DMS 273 treated with DMSO at 0.1 percent for 48 hours (cell line): ENCODE measurements around the gene TXK.

Experiments used
- DNase-seq: peaks from one replicate; lab custom pipeline; 2025; lab: John Stamatoyannopoulos, UW

TXK gene

DNA sequence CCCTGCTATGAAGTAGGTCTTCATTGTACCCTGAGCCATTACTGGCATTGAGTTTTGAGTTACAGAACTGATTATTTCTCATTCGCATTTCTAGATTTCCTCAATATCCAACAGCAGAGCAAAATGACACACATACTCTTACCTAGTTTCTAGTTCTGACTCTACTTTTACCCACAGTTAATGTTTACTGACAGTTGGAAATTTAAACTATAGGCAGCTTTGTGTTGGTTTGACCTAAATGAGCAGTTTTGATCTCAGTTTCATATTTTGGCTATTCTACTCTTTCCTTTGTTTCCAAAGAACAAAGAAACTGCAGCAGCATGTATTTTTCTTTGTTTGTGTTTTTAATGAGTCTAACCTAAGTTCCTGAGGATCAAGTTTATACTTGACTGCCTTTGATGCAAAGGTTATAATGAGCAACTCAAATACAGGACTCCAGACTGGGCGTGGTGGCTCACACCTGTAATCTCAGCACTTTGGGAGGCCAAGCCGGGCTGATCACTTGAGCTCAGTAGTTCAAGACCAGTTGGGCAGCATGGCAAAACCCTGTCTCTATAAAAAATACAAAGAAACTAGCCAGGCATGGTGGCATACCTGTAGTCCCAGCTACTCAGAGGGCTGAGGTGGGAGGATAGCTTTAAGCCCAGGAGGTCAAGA lies 30.4 kb downstream of the TXK start:
- no peak for DNase-seq

DNA sequence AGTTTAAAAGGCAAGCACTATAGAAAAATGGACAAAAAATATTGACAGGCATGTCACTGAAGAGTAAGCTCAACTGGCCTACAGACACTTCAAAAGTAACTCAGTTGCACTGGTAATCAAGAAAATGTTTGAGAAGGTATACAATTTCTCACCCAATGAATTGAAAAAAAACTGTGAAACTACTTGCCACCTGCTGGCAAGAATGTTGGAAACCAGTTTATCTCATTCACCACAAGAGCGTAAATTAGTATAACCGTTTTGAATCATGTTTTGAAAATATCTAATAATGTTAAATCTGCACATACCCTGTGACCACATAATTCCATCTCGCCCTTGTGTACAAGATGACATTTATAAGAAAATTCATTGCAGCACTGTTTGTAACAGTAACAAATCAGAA lies 31.7 kb downstream of the TXK start:
- no peak for DNase-seq

DNA sequence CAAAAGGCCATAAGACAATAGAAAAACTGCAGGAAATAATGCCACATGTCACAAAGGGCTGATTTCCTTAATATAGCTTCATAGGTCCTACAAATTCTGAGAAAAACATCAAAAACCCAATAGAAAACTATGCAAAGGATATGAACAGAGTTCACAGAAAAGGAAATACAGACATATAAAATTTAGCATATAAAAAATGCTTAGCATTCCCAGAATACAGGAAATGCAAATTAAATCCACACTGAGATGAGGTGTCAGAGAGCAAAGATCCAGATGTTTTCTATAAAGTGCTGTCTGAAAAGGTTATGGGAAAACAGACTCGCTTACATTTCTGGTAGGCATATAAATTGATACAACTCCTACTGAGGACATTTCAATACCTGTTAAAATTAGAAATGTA lies 33.8 kb downstream of the TXK start:
- DNase-seq: no peak

DNA sequence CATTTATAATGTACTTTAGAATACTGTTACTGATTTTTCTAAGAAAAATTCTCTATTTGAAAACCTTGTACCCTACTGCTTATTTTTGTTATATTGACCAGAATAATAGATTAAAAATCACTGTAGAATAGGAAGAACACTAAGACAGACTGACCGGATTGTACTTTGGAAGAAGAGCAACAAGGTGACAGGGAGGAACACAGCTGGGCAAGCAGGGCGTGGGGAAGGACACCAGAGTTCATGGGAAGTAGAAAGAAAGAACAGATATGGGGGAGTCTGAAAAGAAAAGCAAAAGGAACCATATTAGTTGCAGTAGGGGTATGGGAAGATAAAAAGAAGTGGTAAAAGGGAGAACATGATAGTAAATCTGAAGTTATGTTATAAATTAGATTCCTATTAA lies 38.6 kb downstream of the TXK start:
- no peak for DNase-seq

DNA sequence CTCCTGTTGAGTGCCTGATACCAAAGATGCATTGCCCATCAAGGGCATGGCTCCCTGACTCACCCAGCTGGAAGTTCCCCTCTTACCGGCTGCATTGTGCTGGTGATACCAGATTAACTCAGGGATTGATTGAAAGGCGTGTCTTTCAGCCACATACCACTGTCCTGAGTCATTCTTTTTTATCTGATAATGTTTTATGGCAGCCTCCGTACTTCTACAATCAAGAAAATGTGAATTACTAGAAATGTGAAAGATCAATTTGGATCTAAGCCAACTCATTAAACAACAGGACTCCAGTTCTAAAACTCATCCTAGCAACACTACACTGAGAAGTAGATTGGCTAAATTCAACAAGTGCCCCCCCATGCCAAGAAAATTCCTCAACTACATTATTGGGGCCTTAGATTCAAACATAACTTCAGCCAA lies 40.0 kb downstream of the TXK start:
- no peak for DNase-seq

DNA sequence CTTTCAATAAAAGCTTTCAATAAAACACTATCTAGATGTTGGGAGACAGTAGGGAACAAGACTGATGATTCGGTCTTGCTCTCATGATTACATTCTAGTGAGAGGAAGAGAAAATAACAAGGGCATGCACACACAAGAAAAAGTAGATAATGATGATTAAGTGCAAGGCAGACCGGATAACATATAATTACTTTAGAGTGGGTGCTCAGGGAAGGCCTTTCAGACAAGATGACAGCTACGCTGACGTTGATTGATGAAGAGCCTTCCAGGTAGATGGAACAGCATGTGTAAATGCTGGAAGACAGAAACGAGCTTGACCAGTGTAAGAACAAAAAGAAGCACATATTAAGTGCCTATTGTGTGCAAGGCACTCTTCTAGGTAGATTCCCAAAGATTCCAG lies 43.4 kb downstream of the TXK start:
- DNase-seq: no peak

DNA sequence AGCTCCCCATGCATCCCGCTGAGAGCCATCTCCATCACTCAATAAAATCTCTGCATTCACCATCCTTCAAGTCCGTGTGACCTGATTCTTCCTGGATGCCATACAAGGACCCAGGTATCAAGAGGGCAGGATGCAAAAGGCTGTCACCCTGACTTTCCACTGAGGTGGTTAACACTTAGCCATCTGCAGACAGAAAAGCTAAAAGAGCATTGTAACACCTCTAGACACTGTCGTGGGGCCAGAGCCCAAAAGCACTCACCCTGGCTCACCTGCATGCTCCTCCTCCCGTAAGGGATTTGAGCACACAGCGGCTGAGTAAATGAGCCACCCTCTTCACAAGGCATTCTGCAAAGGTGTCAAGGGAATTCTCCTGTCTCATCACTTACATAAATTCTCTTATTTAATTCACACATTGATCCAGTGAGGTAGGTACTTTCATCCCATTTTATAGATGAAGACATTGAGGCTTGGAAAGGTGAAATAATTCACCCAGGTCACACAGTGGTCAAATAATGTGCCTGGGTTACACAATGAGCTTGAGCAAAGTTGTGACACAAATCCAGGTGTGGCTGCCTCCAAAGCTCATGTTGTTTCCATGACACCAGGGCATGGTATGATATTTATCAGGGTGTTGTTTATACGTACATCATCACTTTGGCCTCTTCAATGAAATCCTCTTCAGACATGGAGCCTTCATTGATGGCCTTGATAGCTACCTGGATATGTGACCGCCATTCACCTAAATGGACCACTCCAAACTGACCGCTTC lies 48.0 kb downstream of the TXK start:
- DNase-seq: no peak

DNA sequence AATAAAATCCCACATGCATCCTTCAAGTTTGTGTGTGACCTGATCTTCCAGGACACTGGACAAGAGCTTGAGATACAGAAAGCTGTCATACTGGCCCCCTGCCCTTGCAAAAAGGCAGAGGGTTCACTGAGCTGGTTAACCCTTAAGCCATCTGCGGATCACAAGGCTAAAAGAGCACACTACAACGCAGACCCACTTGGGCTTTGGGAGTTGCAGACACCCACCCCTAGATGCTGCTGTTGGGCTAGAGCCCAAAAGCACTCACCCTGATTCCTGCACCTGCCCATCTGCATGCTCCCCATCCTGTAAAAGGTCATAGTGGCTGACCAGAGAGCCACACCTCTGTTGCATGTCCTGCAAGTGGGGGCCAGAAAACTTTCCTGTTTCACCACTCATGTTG lies 51.1 kb downstream of the TXK start:
- no peak for DNase-seq

DNA sequence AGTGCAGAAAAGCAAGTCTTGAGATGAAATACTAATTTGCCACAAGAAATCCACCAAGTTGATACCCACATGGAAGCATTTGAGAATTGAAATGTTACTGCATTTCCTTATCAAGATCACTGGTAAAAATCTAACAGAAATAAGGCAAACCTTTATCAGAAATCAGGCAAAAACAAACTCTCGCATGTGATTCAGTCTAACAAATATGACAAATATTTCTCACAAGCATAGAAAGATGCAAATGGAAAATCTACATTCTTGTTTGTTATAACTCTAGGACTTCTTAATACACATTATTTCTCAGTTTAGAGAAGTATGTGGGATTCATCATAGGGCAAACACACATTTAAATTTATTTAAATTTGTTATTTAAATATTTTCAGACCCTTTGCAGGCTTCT lies 52.9 kb downstream of the TXK start:
- DNase-seq: no peak

DNA sequence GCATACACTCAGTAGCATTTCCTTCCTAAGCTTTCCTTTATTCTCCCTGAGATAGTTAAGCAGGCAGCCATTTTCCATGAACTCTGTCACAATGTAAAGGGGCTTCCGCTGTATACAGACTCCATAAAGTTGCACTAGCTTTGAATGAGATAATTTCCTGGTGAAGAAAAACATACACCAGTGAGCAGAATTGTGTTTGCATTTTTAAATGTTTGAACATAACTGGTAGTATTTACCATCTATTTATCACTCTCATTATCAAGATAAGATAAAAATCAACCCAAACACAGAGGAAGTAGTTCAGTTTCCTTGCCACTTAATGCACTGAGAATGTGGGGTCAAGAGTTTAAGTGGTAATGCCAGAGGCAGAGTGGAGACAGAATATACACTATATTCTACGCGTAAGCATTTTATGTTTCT lies 54.1 kb downstream of the TXK start:
- no peak for DNase-seq

DNA sequence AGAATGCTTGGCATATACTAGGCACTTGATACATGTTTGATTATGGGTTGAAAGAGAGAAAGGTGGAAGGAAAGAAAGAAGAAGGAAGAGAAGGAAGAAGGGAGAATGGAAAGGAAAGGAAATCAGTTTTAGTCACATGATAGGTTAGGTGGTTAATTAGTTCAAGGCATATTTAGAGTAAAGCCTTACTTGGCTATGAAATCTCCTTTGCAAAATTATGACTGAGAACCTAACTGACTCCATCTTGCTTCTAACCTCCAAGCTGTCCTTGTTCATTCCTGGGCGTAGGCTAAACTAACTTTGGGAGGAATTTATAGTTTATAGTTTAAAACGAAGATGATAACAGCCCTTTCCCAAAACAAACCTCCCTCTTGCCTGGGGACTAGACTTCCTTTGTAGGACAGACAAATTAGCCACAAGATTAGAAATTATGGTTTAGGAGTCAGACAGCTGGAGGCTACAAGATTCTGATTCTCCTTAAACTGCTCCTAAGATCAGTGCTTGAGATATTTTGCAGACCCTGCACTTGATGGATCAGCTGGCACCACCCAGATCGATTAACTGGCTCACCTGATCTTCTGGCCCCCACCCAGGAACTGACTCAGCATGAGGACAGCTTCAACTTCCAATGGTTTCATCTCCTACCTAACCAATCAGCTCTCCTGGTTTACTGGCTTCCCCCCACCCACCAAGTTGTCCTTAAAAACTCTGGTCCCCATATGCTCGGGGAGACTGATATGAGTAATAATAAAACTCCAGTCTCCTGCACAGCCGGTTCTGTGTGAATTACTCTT lies 55.0 kb downstream of the TXK start:
- DNase-seq: no peak

DNA sequence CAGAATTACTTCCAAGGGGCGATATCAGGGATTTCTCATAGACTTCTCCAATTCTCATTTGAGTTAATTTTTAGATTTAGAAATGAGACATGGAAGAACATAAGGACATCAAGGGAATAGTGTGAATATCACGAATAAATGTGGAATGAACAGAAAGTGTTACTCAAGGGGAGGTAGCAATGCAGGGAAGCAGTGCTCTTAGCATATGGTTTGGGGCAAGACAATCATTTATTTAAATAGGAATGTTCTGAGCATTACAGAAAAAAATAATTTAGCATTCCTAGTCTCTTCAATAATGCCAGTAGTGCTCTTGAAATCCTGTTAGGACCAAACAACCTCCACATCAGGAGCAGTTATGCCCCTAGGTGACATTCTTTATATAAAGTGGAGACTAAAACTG lies 55.6 kb downstream of the TXK start:
- no peak for DNase-seq

DNA sequence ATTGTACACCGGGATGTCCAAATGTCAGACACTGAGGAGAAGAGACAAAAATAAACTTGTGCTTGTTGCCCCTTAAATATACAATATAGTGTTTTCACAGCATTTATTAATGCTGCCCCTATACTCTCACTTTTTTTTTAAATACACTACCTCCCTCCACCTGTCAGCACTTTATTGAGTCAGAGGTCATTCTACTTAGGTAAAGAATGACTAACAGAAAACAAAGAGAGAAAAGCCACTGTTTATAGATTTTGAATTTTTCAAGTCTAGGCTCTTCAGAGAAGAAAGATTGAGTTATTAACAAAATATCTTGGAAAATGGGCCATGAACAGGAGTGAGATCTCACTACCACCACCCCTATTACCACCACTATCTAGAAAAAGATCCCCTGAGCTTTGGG lies 59.4 kb downstream of the TXK start:
- DNase-seq: no peak

DNA sequence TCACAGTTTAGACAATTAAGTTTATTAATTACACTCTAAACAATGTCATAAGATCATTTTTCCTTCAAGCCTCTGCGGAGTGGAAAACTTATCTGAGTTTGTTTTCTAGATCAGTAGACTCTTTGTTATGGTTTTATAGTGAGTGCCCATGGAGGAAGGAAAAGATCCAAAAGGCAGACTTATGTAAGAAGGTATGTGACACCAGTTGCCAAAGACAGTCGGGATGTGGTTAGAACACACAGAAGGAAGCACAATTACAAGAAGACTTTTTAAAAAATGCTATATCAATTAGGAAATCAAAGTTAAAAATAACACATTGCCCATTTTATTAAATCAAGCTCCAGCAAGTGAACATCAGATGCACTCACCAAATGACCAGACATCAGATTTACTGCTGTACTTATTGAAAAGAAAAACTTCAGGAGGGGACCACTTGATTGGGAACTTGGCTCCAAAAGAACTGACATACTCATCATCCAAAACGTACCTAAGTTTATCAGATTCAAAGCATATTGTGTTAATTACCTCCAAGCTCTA lies 60.4 kb downstream of the TXK start:
- no peak for DNase-seq

DNA sequence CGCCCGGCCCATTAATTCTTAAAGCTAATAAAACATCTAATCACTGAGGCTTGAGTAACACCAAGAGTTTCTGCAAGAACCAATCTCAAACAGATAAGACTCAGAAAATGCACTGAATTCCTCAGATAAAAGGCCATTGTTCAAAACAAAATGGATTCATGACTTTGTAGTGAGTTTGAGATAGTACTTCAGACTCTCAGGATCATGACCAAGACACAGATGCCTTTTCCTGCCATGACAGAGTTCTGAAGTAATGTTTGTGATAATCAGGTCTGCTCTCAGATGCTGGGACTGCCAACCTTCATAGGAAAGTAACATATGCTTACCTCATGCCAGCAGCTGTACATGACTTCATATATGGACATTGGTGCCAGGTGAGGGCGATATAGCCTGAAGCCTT lies 62.9 kb downstream of the TXK start:
- no peak for DNase-seq

DNA sequence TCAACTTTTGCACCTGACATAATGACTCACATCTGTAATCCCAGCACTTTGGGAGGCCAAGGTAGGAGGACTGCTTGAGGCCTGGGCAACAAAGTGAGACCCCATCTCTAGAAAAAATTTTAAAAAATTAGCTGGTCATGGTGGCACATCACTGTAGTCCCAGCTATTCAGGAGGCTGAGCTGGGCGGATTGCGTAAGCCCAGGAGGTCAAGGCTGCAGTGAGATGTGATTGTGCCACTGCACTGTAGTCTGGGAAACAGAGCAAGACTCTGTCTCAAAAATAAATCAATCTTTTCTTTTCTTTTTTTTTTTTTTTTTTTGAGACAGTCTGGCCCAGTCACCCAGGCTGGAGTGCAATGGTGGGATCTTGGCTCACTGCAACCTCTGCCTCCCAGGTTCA lies 65.0 kb downstream of the TXK start:
- DNase-seq: no peak

DNA sequence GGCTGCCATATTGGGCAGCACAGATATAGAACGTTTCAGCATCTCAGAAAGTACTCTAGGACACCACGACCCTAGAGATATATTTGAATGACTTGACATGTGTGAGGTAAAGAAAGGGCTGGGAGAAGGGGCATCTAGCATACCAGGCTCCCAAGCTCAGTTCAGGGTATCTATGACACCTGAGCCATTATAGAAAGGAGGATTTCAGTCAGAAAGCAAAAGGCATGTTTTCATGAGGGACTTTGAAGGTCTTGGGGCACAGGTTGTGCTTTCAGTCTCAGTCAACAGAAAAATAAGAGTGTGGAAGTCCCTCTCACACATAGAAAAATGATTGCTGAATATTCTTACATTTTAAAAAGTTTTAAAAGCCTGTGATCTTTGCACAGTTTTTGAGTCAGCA lies 65.9 kb downstream of the TXK start:
- DNase-seq: no peak

DNA sequence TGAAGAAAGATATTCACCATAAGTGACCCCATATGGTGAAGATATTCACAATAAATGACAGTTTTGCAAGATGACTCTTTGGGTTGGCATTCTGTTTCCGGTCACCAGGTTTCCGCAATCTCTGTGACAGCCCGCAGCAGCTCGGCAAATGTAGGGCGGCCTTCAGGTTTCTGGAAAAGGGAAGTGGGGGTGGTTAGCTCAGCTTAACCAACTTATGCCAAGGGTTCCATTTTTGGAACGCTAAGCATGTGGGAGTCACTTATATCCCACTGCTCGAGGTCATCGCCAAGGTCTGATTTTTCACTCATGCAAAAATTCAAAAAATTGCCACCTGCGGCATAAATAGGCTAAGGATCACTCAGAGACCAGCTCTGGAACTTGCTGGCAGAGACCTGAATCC lies 66.5 kb downstream of the TXK start:
- no peak for DNase-seq

DNA sequence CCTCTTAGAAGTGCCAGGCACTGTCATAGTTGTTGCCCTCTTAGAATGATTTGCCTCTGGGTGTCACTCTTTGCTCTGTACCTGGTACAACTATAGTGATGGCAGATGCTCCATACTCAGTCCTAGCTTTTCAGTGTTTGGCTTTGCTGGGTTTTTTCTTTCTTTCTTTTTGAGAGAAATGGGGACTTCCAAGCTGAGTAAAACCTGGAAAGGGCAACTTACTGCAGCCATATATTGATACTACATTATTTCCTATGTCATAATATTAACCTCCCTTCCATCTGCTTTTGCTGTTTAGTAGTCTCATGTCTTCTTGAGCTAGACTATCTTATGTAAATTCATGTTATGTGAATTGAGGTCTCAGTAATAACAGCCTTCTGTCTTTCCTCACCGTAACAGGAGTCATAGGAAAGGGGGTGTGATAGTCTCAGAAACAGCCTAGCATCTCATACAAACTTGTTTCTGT lies 68.4 kb downstream of the TXK start:
- DNase-seq: no peak

DNA sequence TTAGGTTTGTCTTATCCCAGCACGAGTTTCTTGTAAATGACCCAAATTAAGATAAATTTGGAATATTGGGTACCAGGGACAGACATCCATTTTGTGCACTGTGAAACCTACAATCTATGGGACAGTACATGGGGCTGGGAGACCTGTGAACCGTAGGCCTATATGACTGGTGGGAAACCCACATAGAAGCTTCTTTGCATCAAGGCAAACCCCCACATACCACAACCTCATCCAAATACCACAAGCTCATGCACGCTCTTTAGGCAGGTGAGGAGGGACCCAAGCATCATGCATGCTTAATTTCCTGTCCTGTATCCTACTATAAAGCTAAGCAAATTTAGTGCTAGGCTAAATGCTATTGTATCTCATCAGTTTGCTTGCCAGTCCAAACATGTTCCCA lies 69.7 kb downstream of the TXK start:
- no peak for DNase-seq

DNA sequence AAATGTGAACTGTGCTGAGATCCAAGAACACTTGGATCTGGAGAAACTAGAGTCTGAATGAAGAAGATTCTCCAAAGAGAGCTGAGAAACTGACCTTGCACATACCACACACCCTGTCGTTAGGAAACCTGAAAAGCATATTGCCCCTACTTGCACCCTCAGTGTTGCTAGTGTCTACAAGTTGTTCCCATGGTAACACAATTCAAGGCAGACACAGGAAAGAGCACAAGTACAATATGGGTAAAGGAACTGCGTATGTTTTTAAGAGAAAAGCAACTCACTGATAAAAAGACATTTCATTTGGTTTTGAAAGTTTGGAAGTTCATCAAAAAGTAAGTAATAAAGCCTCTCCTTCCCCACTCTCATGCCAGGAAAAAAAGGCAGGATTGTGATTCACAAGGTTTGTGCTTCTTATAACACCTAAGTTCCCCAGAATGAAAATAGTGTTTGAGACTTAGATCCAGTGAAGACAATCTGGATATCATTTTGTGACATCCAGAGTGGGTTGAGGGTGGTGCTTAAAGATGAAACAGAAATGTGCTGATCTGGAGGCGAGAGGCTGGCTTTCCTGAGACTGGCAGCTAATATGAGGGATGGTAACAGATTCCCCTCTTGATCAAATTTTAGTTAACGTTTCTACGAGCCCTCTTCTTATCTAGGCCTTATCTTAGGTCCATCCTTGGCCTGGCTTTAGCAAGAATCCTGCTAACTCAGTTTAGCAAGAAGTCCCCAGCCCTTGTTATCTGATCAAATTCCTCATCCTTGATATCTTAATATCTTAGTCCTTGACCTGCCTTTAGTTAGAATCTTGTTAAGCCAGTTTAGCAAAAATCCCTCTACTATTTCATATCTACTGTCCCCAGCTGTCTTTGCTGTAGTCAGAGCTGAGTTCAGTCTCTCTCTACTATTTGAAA lies 75.2 kb downstream of the TXK start:
- DNase-seq: no peak

DNA sequence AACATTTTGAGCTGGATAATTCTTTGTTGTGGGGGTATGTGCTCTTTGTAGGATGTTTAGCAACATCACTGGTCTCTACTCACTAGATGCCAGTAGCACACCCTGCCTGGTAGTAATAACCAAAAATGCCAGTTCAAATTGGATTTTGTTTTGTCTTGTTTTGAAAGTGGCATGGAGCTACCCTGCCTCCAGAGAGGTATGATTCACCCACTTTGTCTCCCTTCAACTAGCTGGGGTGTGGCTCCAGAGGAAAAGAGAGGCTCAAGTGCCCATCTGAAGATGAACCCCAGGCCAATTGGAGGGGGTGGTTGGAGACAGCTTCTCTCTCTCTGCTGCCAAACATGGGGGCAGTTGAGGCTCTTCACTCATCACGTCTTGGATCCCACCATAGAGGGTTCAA lies 83.0 kb downstream of the TXK start:
- no peak for DNase-seq
